ENCODE measurements around the gene ZSWIM3. TPM values are rescaled to one million over a fixed set of nuclear protein-coding genes. Genes with fewer than 3 reads are reported as not detected.

Gene ZSWIM3
- total RNA-seq, 1 donor from 2014 or later: 4.8 TPM

- no peaks in the 10 kb centered on the region for H3K27me3 Mint-ChIP-seq (ENCODE audit: low read depth)
- no peak for DNase-seq (ENCODE audit: low read depth, low spot score)
- H3K27ac Mint-ChIP-seq (ENCODE audit: unreplicated experiment): no peak overlapping the region
- peaks cover 4% of the 10 kb centered on the region for H3K4me1 Mint-ChIP-seq
- H3K36me3 Mint-ChIP-seq (ENCODE audit: low read depth): peaks cover 7% of the 10 kb centered on the region
- H3K4me3 Mint-ChIP-seq: no peak overlapping the region
- no peak for TF ChIP-seq CTCF (conservative IDR thresholded peaks at IDR 0.05)
- H3K9me3 Mint-ChIP-seq: no peaks in the 10 kb centered on the region
These were observed 47.4 kb downstream of the ZSWIM3 start for GRCh38 chr20:45904583-45905504.

- no peak for DNase-seq (ENCODE audit: low read depth, low spot score)
- TF ChIP-seq CTCF (conservative IDR thresholded peaks at IDR 0.05): no peak
- no peaks in the 10 kb centered on the region for H3K9me3 Mint-ChIP-seq
- no peaks in the 10 kb centered on the region for H3K27me3 Mint-ChIP-seq (ENCODE audit: low read depth)
- H3K4me1 Mint-ChIP-seq: peaks cover 10% of the 10 kb centered on the region
- no peak overlapping the region for H3K27ac Mint-ChIP-seq (ENCODE audit: unreplicated experiment)
- no peak overlapping the region for H3K4me3 Mint-ChIP-seq
- H3K36me3 Mint-ChIP-seq (ENCODE audit: low read depth): peaks cover 7% of the 10 kb centered on the region
These were observed 48.2 kb downstream of the ZSWIM3 start for GRCh38 chr20:45905505-45906079.

- TF ChIP-seq CTCF (conservative IDR thresholded peaks at IDR 0.05): no peak
- peaks cover 19% of the 10 kb centered on the region for H3K4me1 Mint-ChIP-seq
- H3K27me3 Mint-ChIP-seq (ENCODE audit: low read depth): no peaks in the 10 kb centered on the region
- DNase-seq (ENCODE audit: low read depth, low spot score): no peak
- H3K27ac Mint-ChIP-seq (ENCODE audit: unreplicated experiment): no peak overlapping the region
- H3K36me3 Mint-ChIP-seq (ENCODE audit: low read depth): peaks cover 7% of the 10 kb centered on the region
- H3K9me3 Mint-ChIP-seq: no peaks in the 10 kb centered on the region
- H3K4me3 Mint-ChIP-seq: no peak overlapping the region
These were observed 50.0 kb downstream of the ZSWIM3 start for GRCh38 chr20:45907219-45907948.

GRCh38 chr20:45908084-45908483, 50.7 kb downstream of the ZSWIM3 start:
- Mint-ChIP-seq H3K36me3 (ENCODE audit: low read depth) (peaks cover 7% of the 10 kb centered on the region), H3K9me3 (no peaks in the 10 kb centered on the region), H3K4me1 (peaks cover 20% of the 10 kb centered on the region), H3K27ac (ENCODE audit: unreplicated experiment) (no peak overlapping the region), H3K4me3 (peak overlapping the region; percentile 55), H3K27me3 (ENCODE audit: low read depth) (no peaks in the 10 kb centered on the region)
- TF ChIP-seq CTCF (conservative IDR thresholded peaks at IDR 0.05): no peak
- DNase-seq (ENCODE audit: low read depth, low spot score): no peak

DNA sequence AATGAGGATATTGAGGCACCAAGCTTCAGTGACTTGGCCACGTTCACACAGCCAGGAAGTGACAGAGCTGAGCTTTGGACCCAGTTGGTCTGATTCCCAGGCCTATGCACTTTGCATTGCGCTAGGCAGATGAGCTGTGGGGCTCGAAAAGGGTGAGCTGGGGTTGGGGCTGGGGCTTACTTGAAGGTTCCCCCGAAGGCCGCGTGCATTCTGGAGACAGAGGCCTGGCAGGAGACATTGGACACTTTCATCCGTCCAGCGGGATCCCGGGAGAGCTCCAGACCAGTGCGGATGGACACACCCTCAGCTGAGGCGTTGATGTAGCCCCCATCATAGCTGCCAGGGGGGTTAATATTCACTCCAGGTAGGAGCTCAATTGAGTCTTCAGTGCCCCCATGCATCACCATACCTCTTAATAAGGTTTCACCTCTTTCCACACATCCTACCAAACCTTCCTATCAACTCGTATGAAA, 52.0 kb downstream of the ZSWIM3 start:
- DNase-seq (ENCODE audit: low read depth, low spot score): no peak
- H3K36me3 Mint-ChIP-seq (ENCODE audit: low read depth): peaks cover 7% of the 10 kb centered on the region
- H3K4me1 Mint-ChIP-seq: peaks cover 20% of the 10 kb centered on the region
- H3K4me3 Mint-ChIP-seq: no peak overlapping the region
- no peaks in the 10 kb centered on the region for H3K9me3 Mint-ChIP-seq
- TF ChIP-seq CTCF (conservative IDR thresholded peaks at IDR 0.05): no peak
- H3K27me3 Mint-ChIP-seq (ENCODE audit: low read depth): peaks cover under 1% of the 10 kb centered on the region
- no peak overlapping the region for H3K27ac Mint-ChIP-seq (ENCODE audit: unreplicated experiment)
